COR-L47 (cell line): ENCODE data around the gene LYZ.

Experiments used
- DNase-seq: peaks from one replicate; lab custom pipeline; 2025; lab: John Stamatoyannopoulos, UW

Gene LYZ

GRCh38 chr12:69386921-69387320, 38.7 kb downstream of the LYZ start:
- DNase-seq, result no peak

DNA sequence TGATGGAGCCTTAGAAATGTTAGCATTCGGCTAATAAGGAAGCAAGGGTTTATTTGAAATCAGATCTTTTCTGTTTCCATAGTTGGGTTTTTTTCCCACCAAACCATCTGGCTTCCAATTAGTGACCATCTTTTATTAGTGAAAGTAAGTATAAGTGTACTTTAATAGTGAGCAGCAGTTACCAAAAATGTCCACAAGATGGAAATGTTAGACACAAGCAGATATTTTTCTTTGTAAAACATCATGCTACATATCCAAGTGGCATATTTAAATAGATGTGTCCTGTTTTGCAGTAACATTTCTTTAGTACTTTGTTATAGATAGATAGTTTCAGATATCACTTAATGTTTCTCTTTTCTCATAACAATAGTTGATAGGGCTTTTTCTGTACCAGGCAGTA, 40.2 kb downstream of the LYZ start:
- DNase-seq, result peak; percentile 1

GRCh38 chr12:69389831-69390230, 41.6 kb downstream of the LYZ start:
- no peak for DNase-seq

GRCh38 chr12:69392179-69392928, 44.2 kb downstream of the LYZ start:
- no peak for DNase-seq

GRCh38 chr12:69396041-69396440, 47.9 kb downstream of the LYZ start:
- no peak for DNase-seq

DNA sequence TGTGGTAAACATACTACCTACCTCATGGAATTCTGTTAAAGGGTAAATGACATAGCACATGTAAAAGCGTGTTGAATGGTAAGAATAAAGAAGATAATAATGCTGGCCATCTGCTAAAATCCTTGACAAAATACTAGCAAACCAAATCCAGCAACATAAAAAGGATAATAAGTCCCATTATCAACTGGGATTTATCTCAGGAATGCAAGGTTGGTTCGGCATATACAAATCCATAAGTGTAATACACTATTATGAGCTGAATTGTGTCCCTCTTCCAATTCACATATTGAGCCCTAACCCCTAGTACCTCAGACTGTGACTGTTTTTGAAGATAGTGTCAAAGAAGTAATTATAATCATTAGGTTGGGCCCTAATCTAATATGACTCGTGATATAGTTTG, 48.8 kb downstream of the LYZ start:
- no peak for DNase-seq

DNA sequence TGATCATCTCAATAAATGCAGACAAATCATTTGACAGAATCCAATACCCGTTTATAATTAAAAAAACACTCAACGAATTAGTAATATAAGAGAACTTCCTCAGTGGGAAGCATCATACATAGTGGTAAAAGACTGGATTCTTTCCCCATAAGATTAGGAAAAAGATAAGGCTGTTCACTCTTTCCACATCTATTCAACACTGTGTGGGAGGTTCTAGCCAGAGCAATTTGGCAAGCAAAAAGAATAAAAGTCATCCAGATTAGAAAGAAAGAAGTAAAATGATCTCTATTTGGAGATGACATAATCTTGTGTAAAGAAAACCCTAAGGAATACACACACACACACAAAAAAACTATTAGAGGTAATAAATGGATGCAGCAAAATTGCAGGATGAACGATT, 49.8 kb downstream of the LYZ start:
- DNase-seq, result no peak

DNA sequence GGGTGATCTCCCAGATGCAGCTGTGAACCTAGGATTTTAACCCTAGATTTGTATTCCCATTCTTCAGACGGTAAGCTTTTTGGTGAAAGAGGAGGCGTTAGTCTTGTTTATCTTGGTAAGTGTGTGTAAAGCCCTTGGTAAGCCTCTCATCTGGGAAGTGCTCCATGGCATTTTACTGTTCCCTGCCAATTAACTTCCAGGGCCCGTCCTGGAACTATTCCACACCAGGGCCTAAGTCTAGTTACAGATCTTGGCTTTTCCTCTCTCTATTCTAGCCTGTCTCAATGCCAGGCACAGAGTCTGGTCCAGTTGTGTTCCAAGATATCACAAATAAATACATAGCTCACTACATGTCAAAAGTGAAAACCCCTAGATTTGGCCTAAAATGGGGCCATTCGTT, 53.8 kb downstream of the LYZ start:
- DNase-seq, result no peak
